Epidermal melanocyte (primary cell): ENCODE results near the gene PLCH1.
"Not testable (repeated sequence)": the region's sequence is repeated elsewhere in the genome, so short reads cannot be mapped to it uniquely, and the experiment has no call there.

Experiments used
- DNase-seq: peaks from one replicate; pipeline ENCODE4 v3.0.0; 2011; ENCODE audit warnings: low spot score; ENCODE audit not compliant: insufficient read length

Gene PLCH1

GRCh38 chr3:155643581-155644165, 101.2 kb downstream of the PLCH1 start:
- no peak for DNase-seq

GRCh38 chr3:155641956-155642355, 102.9 kb downstream of the PLCH1 start:
- DNase-seq = no peak

- DNase-seq = no peak
Measured at GRCh38 chr3:155640098-155640497, 104.8 kb downstream of the PLCH1 start.

GRCh38 chr3:155639462-155640055, 105.3 kb downstream of the PLCH1 start:
- no peak for DNase-seq

GRCh38 chr3:155638461-155638860, 106.4 kb downstream of the PLCH1 start:
- not testable (repeated sequence) for DNase-seq

- no peak for DNase-seq
Measured at GRCh38 chr3:155637567-155637966, 107.3 kb downstream of the PLCH1 start.

- DNase-seq = no peak
Measured at GRCh38 chr3:155635056-155635455, 109.8 kb downstream of the PLCH1 start.

GRCh38 chr3:155634121-155634719, 110.7 kb downstream of the PLCH1 start:
- no peak for DNase-seq

GRCh38 chr3:155631323-155632019, 113.4 kb downstream of the PLCH1 start:
- no peak for DNase-seq

- DNase-seq = no peak
Measured at GRCh38 chr3:155629556-155629955, 115.3 kb downstream of the PLCH1 start.

GRCh38 chr3:155629056-155629455, 115.8 kb downstream of the PLCH1 start:
- no peak for DNase-seq

GRCh38 chr3:155622647-155623046, 122.2 kb downstream of the PLCH1 start:
- not testable (repeated sequence) for DNase-seq

GRCh38 chr3:155620552-155620951, 124.3 kb downstream of the PLCH1 start:
- not testable (repeated sequence) for DNase-seq

GRCh38 chr3:155619118-155619915, 125.6 kb downstream of the PLCH1 start:
- no peak for DNase-seq

GRCh38 chr3:155618543-155618942, 126.3 kb downstream of the PLCH1 start:
- DNase-seq = no peak

- no peak for DNase-seq
Measured at GRCh38 chr3:155617346-155617925, 127.4 kb downstream of the PLCH1 start.

GRCh38 chr3:155615141-155615540, 129.7 kb downstream of the PLCH1 start:
- not testable (repeated sequence) for DNase-seq

GRCh38 chr3:155614410-155614809, 130.5 kb downstream of the PLCH1 start:
- not testable (repeated sequence) for DNase-seq

- no peak for DNase-seq
Measured at GRCh38 chr3:155611456-155611855, 133.4 kb downstream of the PLCH1 start.

- DNase-seq = no peak
Measured at GRCh38 chr3:155609586-155609985, 135.3 kb downstream of the PLCH1 start.
